ENCODE results near the gene REN. TPM values are rescaled to one million over a fixed set of nuclear protein-coding genes. Genes with fewer than 3 reads are reported as not detected.

The REN gene
- total and polyA plus RNA-seq, 4 donors = 0.23 to 0.75 (median 0.29) TPM

GRCh38 chr1:204110894-204111633, 55.1 kb downstream of the REN start:
- Histone ChIP-seq H3K4me3 (no peak overlapping the region), H3K4me1 (ENCODE audit: control insufficient read depth in 5 of 5, insufficient read depth in 5 of 5, low read length in 5 of 5) (peaks cover 0 to 25% (median 13%) of the 10 kb centered on the region in 5 donors), H3K36me3 (ENCODE audit: control insufficient read depth in 4 of 4, insufficient read depth in 4 of 4, low read length in 4 of 4) (peaks cover 0 to 8% (median 5%) of the 10 kb centered on the region in 4 donors), H3K9ac (ENCODE audit: insufficient read depth in 1 of 2, low read length in 2 of 2) (no peak overlapping the region), H3K27me3 (ENCODE audit: control insufficient read depth in 3 of 3, insufficient read depth in 3 of 3, low read length in 2 of 3) (no peaks in the 10 kb centered on the region), H3K9me3 (ENCODE audit: control insufficient read depth in 4 of 4, insufficient read depth in 3 of 4, low read length in 3 of 4) (no peaks in the 10 kb centered on the region), H3K27ac (ENCODE audit: low read depth in 1 of 2, low read length in 1 of 2) (peak overlapping the region in 1 of 2 donors; percentile 43)
- WGBS, 2 donors = 67 to 83% methylated on average over 5 of the region's 5 CpGs
- ATAC-seq (ENCODE audit: insufficient read depth, low FRiP score) = no peak
- DNase-seq = peak in 1 of 3 donors; percentile 28
- TF ChIP-seq, protein P1, sequence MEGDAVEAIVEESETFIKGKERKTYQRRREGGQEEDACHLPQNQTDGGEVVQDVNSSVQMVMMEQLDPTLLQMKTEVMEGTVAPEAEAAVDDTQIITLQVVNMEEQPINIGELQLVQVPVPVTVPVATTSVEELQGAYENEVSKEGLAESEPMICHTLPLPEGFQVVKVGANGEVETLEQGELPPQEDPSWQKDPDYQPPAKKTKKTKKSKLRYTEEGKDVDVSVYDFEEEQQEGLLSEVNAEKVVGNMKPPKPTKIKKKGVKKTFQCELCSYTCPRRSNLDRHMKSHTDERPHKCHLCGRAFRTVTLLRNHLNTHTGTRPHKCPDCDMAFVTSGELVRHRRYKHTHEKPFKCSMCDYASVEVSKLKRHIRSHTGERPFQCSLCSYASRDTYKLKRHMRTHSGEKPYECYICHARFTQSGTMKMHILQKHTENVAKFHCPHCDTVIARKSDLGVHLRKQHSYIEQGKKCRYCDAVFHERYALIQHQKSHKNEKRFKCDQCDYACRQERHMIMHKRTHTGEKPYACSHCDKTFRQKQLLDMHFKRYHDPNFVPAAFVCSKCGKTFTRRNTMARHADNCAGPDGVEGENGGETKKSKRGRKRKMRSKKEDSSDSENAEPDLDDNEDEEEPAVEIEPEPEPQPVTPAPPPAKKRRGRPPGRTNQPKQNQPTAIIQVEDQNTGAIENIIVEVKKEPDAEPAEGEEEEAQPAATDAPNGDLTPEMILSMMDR (IDR thresholded peaks at IDR 0.05; ENCODE audit: control extremely low read depth, extremely low read depth) = no peak

GRCh38 chr1:204108312-204109141, 57.6 kb downstream of the REN start:
- peak in 2 of 3 donors; percentile 40 to 41 for DNase-seq
- Histone ChIP-seq H3K9me3 (ENCODE audit: control insufficient read depth in 4 of 4, insufficient read depth in 3 of 4, low read length in 3 of 4) (no peaks in the 10 kb centered on the region), H3K36me3 (ENCODE audit: control insufficient read depth in 4 of 4, insufficient read depth in 4 of 4, low read length in 4 of 4) (peaks cover 0 to 5% (median 2%) of the 10 kb centered on the region in 4 donors), H3K27me3 (ENCODE audit: control insufficient read depth in 3 of 3, insufficient read depth in 3 of 3, low read length in 2 of 3) (no peaks in the 10 kb centered on the region), H3K4me1 (ENCODE audit: control insufficient read depth in 5 of 5, insufficient read depth in 5 of 5, low read length in 5 of 5) (peaks cover 0 to 43% (median 21%) of the 10 kb centered on the region in 5 donors), H3K4me3 (no peak overlapping the region), H3K9ac (ENCODE audit: insufficient read depth in 1 of 2, low read length in 2 of 2) (no peak overlapping the region), H3K27ac (ENCODE audit: low read depth in 1 of 2, low read length in 1 of 2) (peak overlapping the region; percentile 22 to 74)
- ATAC-seq (ENCODE audit: insufficient read depth, low FRiP score) = no peak
- 50 to 59% methylated on average over 21 of the region's 21 CpGs for WGBS, 2 donors
- TF ChIP-seq, protein P1 (IDR thresholded peaks at IDR 0.05; ENCODE audit: control extremely low read depth, extremely low read depth) = no peak

GRCh38 chr1:204107892-204108291, 58.2 kb downstream of the REN start:
- H3K9ac ChIP-seq (ENCODE audit: insufficient read depth in 1 of 2, low read length in 2 of 2) = no peak overlapping the region
- TF ChIP-seq, protein P1 (IDR thresholded peaks at IDR 0.05; ENCODE audit: control extremely low read depth, extremely low read depth) = no peak
- DNase-seq = no peak
- 81 to 83% methylated on average over 2 of the region's 2 CpGs for WGBS, 2 donors
- no peak overlapping the region for H3K4me3 ChIP-seq
- H3K27me3 ChIP-seq (ENCODE audit: control insufficient read depth in 3 of 3, insufficient read depth in 3 of 3, low read length in 2 of 3) = no peaks in the 10 kb centered on the region
- H3K36me3 ChIP-seq (ENCODE audit: control insufficient read depth in 4 of 4, insufficient read depth in 4 of 4, low read length in 4 of 4) = peaks cover 0 to 3% (median 0%) of the 10 kb centered on the region in 4 donors
- H3K9me3 ChIP-seq (ENCODE audit: control insufficient read depth in 4 of 4, insufficient read depth in 3 of 4, low read length in 3 of 4) = no peaks in the 10 kb centered on the region
- ATAC-seq (ENCODE audit: insufficient read depth, low FRiP score) = no peak
- peaks cover 0 to 43% (median 24%) of the 10 kb centered on the region in 5 donors for H3K4me1 ChIP-seq (ENCODE audit: control insufficient read depth in 5 of 5, insufficient read depth in 5 of 5, low read length in 5 of 5)
- peak overlapping the region in 1 of 2 donors; percentile 74 for H3K27ac ChIP-seq (ENCODE audit: low read depth in 1 of 2, low read length in 1 of 2)
